ENCODE measurements around the gene GRAMD1B.

Gene GRAMD1B

DNA sequence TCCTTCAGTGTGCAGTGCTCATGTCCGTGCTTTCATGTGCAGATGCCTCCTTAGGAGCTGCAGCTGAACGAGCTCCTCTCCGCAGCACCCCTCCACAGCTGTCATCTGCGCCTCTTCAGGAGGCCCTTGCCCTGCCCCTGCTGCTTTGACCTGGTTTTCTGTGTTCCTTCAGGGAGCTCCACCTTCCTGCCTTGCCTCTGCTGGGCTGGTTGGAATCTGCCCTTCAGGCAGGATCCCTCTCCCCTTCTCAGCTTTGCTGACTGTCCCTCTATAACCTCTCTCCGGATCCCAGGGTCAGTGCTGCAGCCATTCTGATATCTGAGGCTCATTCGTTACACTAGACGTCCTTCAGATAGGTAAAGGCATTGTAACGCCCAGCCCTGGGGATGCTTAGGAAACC lies 156.5 kb downstream of the GRAMD1B start:
- H3K4me3 ChIP-seq (ENCODE audit: low read length), result no peak overlapping the region
- no peaks in the 10 kb centered on the region for H3K27me3 ChIP-seq (ENCODE audit: control insufficient read depth, insufficient read depth, low read length)
- no peaks in the 10 kb centered on the region for H3K4me1 ChIP-seq (ENCODE audit: control insufficient read depth, insufficient read depth, low read length)
- DNase-seq (ENCODE audit: low read depth, low spot score), result no peak
- no peaks in the 10 kb centered on the region for H3K9me3 ChIP-seq (ENCODE audit: control insufficient read depth, insufficient read depth, low read length)
- no peak overlapping the region for H3K27ac ChIP-seq (ENCODE audit: low read length)
- WGBS (ENCODE audit: insufficient coverage, insufficient read length), result no CpG with 5 or more reads among the region's 8 CpGs
- no peaks in the 10 kb centered on the region for H3K36me3 ChIP-seq (ENCODE audit: control insufficient read depth, insufficient read depth, low read length)

DNA sequence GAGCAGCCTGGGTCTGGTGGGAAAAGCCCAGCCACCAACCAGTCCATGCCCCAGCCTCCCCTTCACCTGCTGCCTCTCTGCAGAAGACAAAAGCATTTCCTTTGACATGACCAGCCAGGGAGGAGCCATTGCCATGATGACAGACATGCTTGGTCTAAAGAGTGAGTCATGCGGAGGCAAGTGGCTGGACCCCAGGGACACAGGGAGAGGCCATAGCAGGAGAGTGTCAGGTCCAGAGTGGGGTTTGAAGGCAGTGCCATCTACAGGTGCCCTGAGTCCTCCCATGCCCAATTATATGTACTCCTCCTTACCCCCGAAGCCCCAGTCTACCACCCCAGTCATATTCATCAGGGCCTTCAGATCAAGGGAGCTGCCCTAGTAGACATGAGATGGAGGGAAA lies 157.0 kb downstream of the GRAMD1B start:
- no peak for DNase-seq (ENCODE audit: low read depth, low spot score)
- WGBS (ENCODE audit: insufficient coverage, insufficient read length), result no CpG with 5 or more reads among the region's 2 CpGs

GRCh38 chr11:123587559-123587958 lies 157.5 kb downstream of the GRAMD1B start:
- Histone ChIP-seq H3K36me3 (ENCODE audit: control insufficient read depth, insufficient read depth, low read length) (no peaks in the 10 kb centered on the region), H3K27me3 (ENCODE audit: control insufficient read depth, insufficient read depth, low read length) (no peaks in the 10 kb centered on the region), H3K4me3 (ENCODE audit: low read length) (no peak overlapping the region), H3K27ac (ENCODE audit: low read length) (no peak overlapping the region), H3K9me3 (ENCODE audit: control insufficient read depth, insufficient read depth, low read length) (no peaks in the 10 kb centered on the region), H3K4me1 (ENCODE audit: control insufficient read depth, insufficient read depth, low read length) (no peaks in the 10 kb centered on the region)
- no peak for DNase-seq (ENCODE audit: low read depth, low spot score)
- WGBS (ENCODE audit: insufficient coverage, insufficient read length), result no CpG with 5 or more reads among the region's 6 CpGs

More for the DNA sequence above, 157.0 kb downstream of the GRAMD1B start:
- no peak overlapping the region for H3K27ac ChIP-seq (ENCODE audit: low read length)
- H3K27me3 ChIP-seq (ENCODE audit: control insufficient read depth, insufficient read depth, low read length), result no peaks in the 10 kb centered on the region
- H3K36me3 ChIP-seq (ENCODE audit: control insufficient read depth, insufficient read depth, low read length), result no peaks in the 10 kb centered on the region
- no peaks in the 10 kb centered on the region for H3K9me3 ChIP-seq (ENCODE audit: control insufficient read depth, insufficient read depth, low read length)
- no peaks in the 10 kb centered on the region for H3K4me1 ChIP-seq (ENCODE audit: control insufficient read depth, insufficient read depth, low read length)
- H3K4me3 ChIP-seq (ENCODE audit: low read length), result no peak overlapping the region

DNA sequence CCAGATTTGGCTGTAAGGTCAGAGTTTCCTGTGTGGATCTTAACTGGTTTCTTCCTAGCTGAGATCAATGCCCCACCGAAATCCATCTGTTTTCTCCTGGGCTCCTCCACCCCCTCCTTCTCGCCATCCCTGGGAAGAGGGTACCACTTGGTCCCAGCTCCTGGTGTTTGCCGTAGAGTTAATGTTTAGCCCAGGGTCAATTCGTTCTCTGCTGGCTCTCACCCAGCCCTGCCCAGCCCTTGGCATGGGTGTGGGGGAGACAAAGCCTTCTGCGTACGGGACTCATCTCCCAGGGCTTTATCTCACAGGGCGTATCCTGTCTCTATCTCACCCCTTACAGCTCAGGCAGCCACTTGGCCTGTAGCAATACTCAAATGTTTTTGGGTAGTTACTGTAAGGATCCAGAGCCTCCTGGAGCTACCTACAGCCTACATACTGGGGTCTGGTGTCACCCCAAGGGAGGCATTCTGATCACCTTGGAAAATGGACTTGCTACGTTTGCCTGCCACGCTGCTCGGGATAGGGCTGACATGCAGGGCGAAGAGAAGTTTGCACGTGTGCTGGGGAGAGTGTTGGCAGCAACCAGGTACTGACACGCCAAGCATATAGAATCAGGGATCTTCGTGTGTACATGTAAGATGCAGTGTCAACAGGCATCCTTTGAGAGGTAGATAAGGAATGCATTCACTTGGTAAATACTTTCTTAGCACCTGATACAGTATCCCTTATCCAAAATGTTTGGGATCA lies 158.2 kb downstream of the GRAMD1B start:
- Histone ChIP-seq H3K4me3 (ENCODE audit: low read length) (no peak overlapping the region), H3K9me3 (ENCODE audit: control insufficient read depth, insufficient read depth, low read length) (no peaks in the 10 kb centered on the region), H3K27ac (ENCODE audit: low read length) (no peak overlapping the region), H3K27me3 (ENCODE audit: control insufficient read depth, insufficient read depth, low read length) (no peaks in the 10 kb centered on the region), H3K36me3 (ENCODE audit: control insufficient read depth, insufficient read depth, low read length) (no peaks in the 10 kb centered on the region), H3K4me1 (ENCODE audit: control insufficient read depth, insufficient read depth, low read length) (no peaks in the 10 kb centered on the region)
- no CpG with 5 or more reads among the region's 14 CpGs for WGBS (ENCODE audit: insufficient coverage, insufficient read length)
- DNase-seq (ENCODE audit: low read depth, low spot score), result no peak

DNA sequence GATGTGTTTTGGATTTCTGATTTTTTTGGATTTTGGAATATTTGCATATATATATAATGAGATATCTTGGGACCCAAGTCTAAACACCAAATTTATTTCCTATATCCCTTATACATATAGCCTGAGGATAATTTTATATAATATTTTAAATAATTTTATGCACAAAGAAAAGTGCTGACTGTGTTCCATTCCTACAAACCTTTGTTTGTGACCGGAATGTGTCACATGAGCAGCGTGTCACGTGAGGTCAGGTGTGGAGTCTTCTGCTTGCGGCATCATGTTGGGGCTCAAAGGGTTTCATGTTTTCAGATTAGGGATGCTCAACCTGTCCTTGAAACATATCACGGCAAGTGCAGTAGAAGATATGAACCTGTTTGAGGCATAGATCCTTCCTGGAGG lies 158.8 kb downstream of the GRAMD1B start:
- no CpG with 5 or more reads among the region's 5 CpGs for WGBS (ENCODE audit: insufficient coverage, insufficient read length)
- H3K4me3 ChIP-seq (ENCODE audit: low read length), result no peak overlapping the region
- H3K9me3 ChIP-seq (ENCODE audit: control insufficient read depth, insufficient read depth, low read length), result no peaks in the 10 kb centered on the region
- no peaks in the 10 kb centered on the region for H3K27me3 ChIP-seq (ENCODE audit: control insufficient read depth, insufficient read depth, low read length)
- no peak overlapping the region for H3K27ac ChIP-seq (ENCODE audit: low read length)
- H3K4me1 ChIP-seq (ENCODE audit: control insufficient read depth, insufficient read depth, low read length), result no peaks in the 10 kb centered on the region; the same call in 1 of the 2 replicates
- no peak for DNase-seq (ENCODE audit: low read depth, low spot score)
- H3K36me3 ChIP-seq (ENCODE audit: control insufficient read depth, insufficient read depth, low read length), result no peaks in the 10 kb centered on the region

GRCh38 chr11:123590296-123590912 lies 160.3 kb downstream of the GRAMD1B start:
- no peak overlapping the region for H3K4me3 ChIP-seq (ENCODE audit: low read length)
- no peak overlapping the region for H3K27ac ChIP-seq (ENCODE audit: low read length)
- no peak for DNase-seq (ENCODE audit: low read depth, low spot score)
- H3K27me3 ChIP-seq (ENCODE audit: control insufficient read depth, insufficient read depth, low read length), result no peaks in the 10 kb centered on the region
- H3K9me3 ChIP-seq (ENCODE audit: control insufficient read depth, insufficient read depth, low read length), result no peaks in the 10 kb centered on the region
- no peaks in the 10 kb centered on the region; the same call in 1 of the 2 replicates for H3K4me1 ChIP-seq (ENCODE audit: control insufficient read depth, insufficient read depth, low read length)
- no peaks in the 10 kb centered on the region for H3K36me3 ChIP-seq (ENCODE audit: control insufficient read depth, insufficient read depth, low read length)
- no CpG with 5 or more reads among the region's 11 CpGs for WGBS (ENCODE audit: insufficient coverage, insufficient read length)

- no CpG with 5 or more reads among the region's 6 CpGs for WGBS (ENCODE audit: insufficient coverage, insufficient read length)
- Histone ChIP-seq H3K36me3 (ENCODE audit: control insufficient read depth, insufficient read depth, low read length) (no peaks in the 10 kb centered on the region), H3K27ac (ENCODE audit: low read length) (no peak overlapping the region)
Measured at GRCh38 chr11:123593570-123593969, 163.5 kb downstream of the GRAMD1B start.

DNA sequence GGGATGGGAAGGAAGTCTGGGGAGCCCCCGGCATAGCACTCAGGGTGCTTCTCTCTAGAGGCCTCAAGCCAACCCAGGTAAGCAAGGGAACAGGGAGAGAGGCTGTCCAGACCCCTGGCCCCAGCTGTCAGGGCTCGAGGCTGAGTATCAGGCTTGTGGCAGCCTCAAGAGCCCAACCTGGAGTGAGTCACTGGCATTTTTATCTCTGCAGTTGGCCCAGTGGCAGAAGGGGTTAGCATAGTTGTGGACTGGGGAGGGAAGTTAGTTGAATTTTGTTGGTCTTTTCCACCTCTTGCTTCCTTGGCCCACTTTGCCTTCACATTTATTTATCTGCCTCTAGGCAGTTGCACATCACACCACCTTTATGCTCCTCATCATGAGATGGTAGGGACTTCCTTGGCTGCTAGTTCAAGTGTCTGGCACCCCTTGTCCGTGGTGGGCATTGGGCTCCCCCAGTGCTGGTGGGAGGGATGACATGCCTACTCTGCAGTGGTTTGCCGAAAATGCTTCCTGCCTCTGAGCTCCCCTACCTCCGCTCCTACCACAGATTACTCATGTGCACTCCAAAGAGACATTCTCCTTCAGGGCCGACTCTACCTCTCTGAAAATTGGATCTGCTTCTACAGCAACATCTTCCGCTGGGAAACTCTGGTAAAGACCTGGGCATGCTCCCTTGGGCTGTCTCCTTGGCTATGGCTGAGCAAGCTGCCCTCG lies 164.3 kb downstream of the GRAMD1B start:
- H3K27me3 ChIP-seq (ENCODE audit: control insufficient read depth, insufficient read depth, low read length), result no peaks in the 10 kb centered on the region
- no CpG with 5 or more reads among the region's 8 CpGs for WGBS (ENCODE audit: insufficient coverage, insufficient read length)

More at GRCh38 chr11:123593570-123593969, 163.5 kb downstream of the GRAMD1B start:
- Histone ChIP-seq H3K4me3 (ENCODE audit: low read length) (no peak overlapping the region), H3K9me3 (ENCODE audit: control insufficient read depth, insufficient read depth, low read length) (no peaks in the 10 kb centered on the region), H3K4me1 (ENCODE audit: control insufficient read depth, insufficient read depth, low read length) (no peaks in the 10 kb centered on the region; the same call in 1 of the 2 replicates), H3K27me3 (ENCODE audit: control insufficient read depth, insufficient read depth, low read length) (no peaks in the 10 kb centered on the region)
- no peak for DNase-seq (ENCODE audit: low read depth, low spot score)

GRCh38 chr11:123594921-123595320 lies 164.9 kb downstream of the GRAMD1B start:
- H3K36me3 ChIP-seq (ENCODE audit: control insufficient read depth, insufficient read depth, low read length), result no peaks in the 10 kb centered on the region
- DNase-seq (ENCODE audit: low read depth, low spot score), result no peak
- no peaks in the 10 kb centered on the region; the same call in 1 of the 2 replicates for H3K4me1 ChIP-seq (ENCODE audit: control insufficient read depth, insufficient read depth, low read length)
- H3K4me3 ChIP-seq (ENCODE audit: low read length), result no peak overlapping the region
- no CpG with 5 or more reads among the region's 4 CpGs for WGBS (ENCODE audit: insufficient coverage, insufficient read length)
- H3K27me3 ChIP-seq (ENCODE audit: control insufficient read depth, insufficient read depth, low read length), result no peaks in the 10 kb centered on the region
- H3K9me3 ChIP-seq (ENCODE audit: control insufficient read depth, insufficient read depth, low read length), result no peaks in the 10 kb centered on the region
- H3K27ac ChIP-seq (ENCODE audit: low read length), result no peak overlapping the region

More for the DNA sequence above, 164.3 kb downstream of the GRAMD1B start:
- Histone ChIP-seq H3K27ac (ENCODE audit: low read length) (no peak overlapping the region), H3K4me1 (ENCODE audit: control insufficient read depth, insufficient read depth, low read length) (no peaks in the 10 kb centered on the region; the same call in 1 of the 2 replicates), H3K9me3 (ENCODE audit: control insufficient read depth, insufficient read depth, low read length) (no peaks in the 10 kb centered on the region), H3K36me3 (ENCODE audit: control insufficient read depth, insufficient read depth, low read length) (no peaks in the 10 kb centered on the region), H3K4me3 (ENCODE audit: low read length) (no peak overlapping the region)
- no peak for DNase-seq (ENCODE audit: low read depth, low spot score)

DNA sequence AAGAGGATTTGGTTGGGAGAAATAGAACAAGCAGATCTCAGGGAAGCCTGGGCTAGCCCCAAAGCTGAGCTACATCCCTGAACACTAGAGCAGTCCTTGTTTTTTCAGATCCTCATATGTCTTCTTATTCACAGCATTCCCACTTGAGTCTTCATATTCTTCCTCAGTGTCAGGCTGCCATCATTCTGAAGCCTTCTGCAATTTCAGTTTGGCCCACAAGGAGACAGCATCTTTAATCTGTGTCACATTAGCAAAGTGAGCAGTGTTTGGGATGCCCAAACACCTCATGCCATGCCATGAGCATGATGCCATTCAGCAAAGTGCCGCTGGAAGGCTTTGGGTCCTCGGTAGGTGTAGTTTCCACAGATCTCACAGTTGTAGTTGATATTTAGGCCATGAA lies 167.8 kb downstream of the GRAMD1B start:
- Histone ChIP-seq H3K27me3 (ENCODE audit: control insufficient read depth, insufficient read depth, low read length) (no peaks in the 10 kb centered on the region), H3K9me3 (ENCODE audit: control insufficient read depth, insufficient read depth, low read length) (no peaks in the 10 kb centered on the region), H3K4me3 (ENCODE audit: low read length) (no peak overlapping the region), H3K4me1 (ENCODE audit: control insufficient read depth, insufficient read depth, low read length) (no peaks in the 10 kb centered on the region; the same call in 1 of the 2 replicates), H3K36me3 (ENCODE audit: control insufficient read depth, insufficient read depth, low read length) (peaks cover 4% of the 10 kb centered on the region; the same call in 1 of the 2 replicates), H3K27ac (ENCODE audit: low read length) (no peak overlapping the region)
- no peak for DNase-seq (ENCODE audit: low read depth, low spot score)
- no CpG with 5 or more reads among the region's 2 CpGs for WGBS (ENCODE audit: insufficient coverage, insufficient read length)
